HG03060 (cell line): ENCODE results near the gene SUMO1.

Source experiments
- ATAC-seq: cut with Tn5 transposase; IDR thresholded peaks from one replicate; pipeline ENCODE4 v1.9.1; 2021; ENCODE audit warnings: low read depth, moderate number of reproducible peaks; ENCODE audit not compliant: unreplicated experiment

Gene SUMO1

DNA sequence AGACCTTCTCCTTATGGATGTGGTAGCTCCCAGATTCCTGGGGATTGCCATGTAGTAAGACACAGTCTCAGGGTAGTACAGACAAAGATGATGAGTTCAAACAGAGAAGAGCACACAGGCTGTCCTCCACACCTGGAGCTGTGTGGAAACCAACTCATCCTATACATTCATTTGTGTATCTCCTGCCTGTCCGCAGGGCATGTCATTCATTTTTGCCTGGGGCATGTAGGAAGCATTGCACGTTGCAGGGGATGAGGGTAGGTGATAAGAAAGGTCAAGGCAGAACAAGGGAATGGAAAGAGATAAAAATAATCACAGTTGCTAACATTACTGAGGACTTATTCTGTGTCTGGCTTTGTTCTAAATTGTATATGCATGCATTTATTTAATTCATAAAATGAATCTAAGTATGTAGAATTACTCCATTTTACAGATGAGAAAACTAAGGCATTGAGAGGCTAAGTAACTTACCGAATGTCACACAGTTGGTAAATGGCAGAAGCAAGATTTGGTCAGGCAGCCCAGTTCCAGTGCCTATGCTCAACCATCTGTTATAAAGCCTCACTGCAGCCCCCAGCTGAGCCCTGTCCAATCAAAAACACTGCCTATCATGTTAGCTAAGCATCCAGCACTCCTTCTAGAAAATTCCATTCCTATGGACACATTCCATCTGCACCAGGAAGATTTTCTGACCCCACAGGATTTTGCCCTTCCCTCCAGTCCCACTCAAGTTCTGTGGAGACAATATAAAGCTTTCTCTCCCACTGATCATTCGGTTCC is 81.0 kb downstream of the SUMO1 start:
- no peak for ATAC-seq
